ENCODE results near the gene EPB41L1.

EPB41L1 gene

GRCh38 chr20:36154700-36155628 lies at the start of gene EPB41L1:
Gene EPB41L1 (plus strand): TSS chr20:36154740. CDS start chr20:36173778, 19,038 bp downstream.
- TF ChIP-seq CTCF (IDR thresholded peaks at IDR 0.05; ENCODE audit: borderline replicate concordance, insufficient read depth, low read depth, low read length): no peak

GRCh38 chr20:36104856-36105255 lies 49.7 kb upstream of the EPB41L1 start:
- no peak overlapping the region for H3K4me3 ChIP-seq (ENCODE audit: low read depth, low read length)
- no peak for TF ChIP-seq CTCF (IDR thresholded peaks at IDR 0.05; ENCODE audit: borderline replicate concordance, insufficient read depth, low read depth, low read length)

More at GRCh38 chr20:36154700-36155628, at the start of gene EPB41L1:
- no peak within 1 kb of the TSS for H3K4me3 ChIP-seq (ENCODE audit: low read depth, low read length)

- no peak overlapping the region for H3K4me3 ChIP-seq (ENCODE audit: low read depth, low read length)
- no peak for TF ChIP-seq CTCF (IDR thresholded peaks at IDR 0.05; ENCODE audit: borderline replicate concordance, insufficient read depth, low read depth, low read length)
Measured at GRCh38 chr20:36105711-36106226, 48.8 kb upstream of the EPB41L1 start.

- no peak overlapping the region for H3K4me3 ChIP-seq (ENCODE audit: low read depth, low read length)
- TF ChIP-seq CTCF (IDR thresholded peaks at IDR 0.05; ENCODE audit: borderline replicate concordance, insufficient read depth, low read depth, low read length): no peak
Measured at GRCh38 chr20:36106606-36107005, 47.9 kb upstream of the EPB41L1 start.

- no peak for TF ChIP-seq CTCF (IDR thresholded peaks at IDR 0.05; ENCODE audit: borderline replicate concordance, insufficient read depth, low read depth, low read length)
- no peak overlapping the region for H3K4me3 ChIP-seq (ENCODE audit: low read depth, low read length)
Measured at GRCh38 chr20:36107881-36108280, 46.7 kb upstream of the EPB41L1 start.

- no peak for TF ChIP-seq CTCF (IDR thresholded peaks at IDR 0.05; ENCODE audit: borderline replicate concordance, insufficient read depth, low read depth, low read length)
- H3K4me3 ChIP-seq (ENCODE audit: low read depth, low read length): no peak overlapping the region
Measured at GRCh38 chr20:36109251-36109947, 45.1 kb upstream of the EPB41L1 start.

Data from GM12875 (cell line).